Ovary (tissue), 9 donors: Measurements from ENCODE around the gene DUSP9. TPM values are rescaled to one million over a fixed set of nuclear protein-coding genes. Genes with fewer than 3 reads are reported as not detected.

ENCODE experiments used
- DNase-seq, 5 donors: peaks; one replicate each; pipeline ENCODE4 v3.0.0-alpha.2; 2019 to 2020
- H3K27ac ChIP-seq, 2 donors: fragments of 200-600 bp; one replicate each; pipeline versions ENCODE4 v1.5.1 to v1.8.0; 2019 to 2022
- H3K27me3 ChIP-seq: fragments of 200-600 bp; one replicate; pipeline ENCODE4 v1.8.0; 2022
- H3K36me3 ChIP-seq: fragments of 200-600 bp; sonication (generic); one replicate; pipeline ENCODE4 v1.5.1; 2019
- H3K4me1 ChIP-seq: one replicate; pipeline ENCODE4 v1.8.1; 2013; ENCODE audit warnings: mild to moderate bottlenecking, moderate library complexity; ENCODE audit not compliant: insufficient read depth
- H3K4me3 ChIP-seq: fragments of 200-600 bp; sonication (generic); one replicate; pipeline ENCODE4 v1.5.1; 2017
- H3K9me3 ChIP-seq, 2 donors: fragments of 200-600 bp in 1 of 2; sonication (generic) in 1 of 2; one replicate each; pipeline versions ENCODE4 v1.5.1 to v1.8.1; 2013 to 2019; ENCODE audit warnings: mild to moderate bottlenecking in 1 of 2, moderate library complexity in 1 of 2
- CTCF ChIP-seq, 3 donors: fragments of 450-650 bp in 2 of 3; fragments of 200-600 bp in 1 of 3; IDR thresholded peaks; one replicate each; pipeline versions ENCODE4 v1.5.1 to v1.8.0; 2016 to 2022; ENCODE audit warnings: antibody characterized with exemption in 3 of 3, mild to moderate bottlenecking in 1 of 3
- EP300 ChIP-seq: sonication (generic); formaldehyde crosslinking; IDR thresholded peaks from one replicate; pipeline ENCODE4 v1.6.1; 2017; ENCODE audit warnings: antibody characterized with exemption
- POLR2A ChIP-seq: fragments of 450-650 bp; IDR thresholded peaks from one replicate; pipeline ENCODE4 v1.6.1; 2017; ENCODE audit warnings: antibody characterized with exemption, mild to moderate bottlenecking, moderate library complexity
- WGBS, 3 donors: extraction: QIAGEN DNeasy Blood & Tissue Kit in 1 of 3; methylation state at CpG; one replicate each; pipeline versions ENCODE4 v1.1.5 to v1.1.7; 2013 to 2017; 5-methylcytosine and 5-hydroxymethylcytosine counted together
- intact Hi-C, 4 donors: fragments of 100-400 bp; cut with DNase I; formaldehyde crosslinking; loops; one replicate each; pipeline versions ENCODE4 v1.11.0 to v1.15.1; 2022 to 2023
- polyA plus RNA-seq, 2 donors: library from polyadenylated mRNA; stranded (reverse); fragments of 200-250 nt in 1 of 2; fragments of 350-450 nt in 1 of 2; fragmentation: Illumina TruSeq in 1 of 2; extraction: RNeasy Lipid Tissue Mini Kit (QIAGEN cat#74804) in 1 of 2; gene quantifications; one replicate each; pipeline ENCODE4 v1.2.3, GENCODE V29; 2013 to 2014
- total RNA-seq, 7 donors: library from RNA; depleted of rRNA in 2 of 7; stranded (reverse); fragments of >200 nt in 2 of 7; fragmentation: NEBNext Ultra II Directional in 3 of 7; extraction: Animal tissue kit (Norgen Biotek cat#: 25700) in 3 of 7; gene quantifications; one replicate each; pipeline versions ENCODE4 v1.1.0 to v1.2.4, GENCODE V29; 2016 to 2023
- donor health status: DM: no; HTN: no; CAD: no; lungs with moderate emphysema.
- donor health status: DM: no; HTN: no; CAD: no.
- donor health status: Bipolar disorder and iron deficiency.
- donor health status: DM: yes; HTN: yes; CAD: no.
- donor health status: DM: no; HTN: no; CAD: no.
- donor health status: DM: yes; HTN: yes; CAD: no.

DUSP9 gene
- total and polyA plus RNA-seq, 9 donors: 0.12 to 3.7 (median 0.65) TPM; not detected in 1

DNA sequence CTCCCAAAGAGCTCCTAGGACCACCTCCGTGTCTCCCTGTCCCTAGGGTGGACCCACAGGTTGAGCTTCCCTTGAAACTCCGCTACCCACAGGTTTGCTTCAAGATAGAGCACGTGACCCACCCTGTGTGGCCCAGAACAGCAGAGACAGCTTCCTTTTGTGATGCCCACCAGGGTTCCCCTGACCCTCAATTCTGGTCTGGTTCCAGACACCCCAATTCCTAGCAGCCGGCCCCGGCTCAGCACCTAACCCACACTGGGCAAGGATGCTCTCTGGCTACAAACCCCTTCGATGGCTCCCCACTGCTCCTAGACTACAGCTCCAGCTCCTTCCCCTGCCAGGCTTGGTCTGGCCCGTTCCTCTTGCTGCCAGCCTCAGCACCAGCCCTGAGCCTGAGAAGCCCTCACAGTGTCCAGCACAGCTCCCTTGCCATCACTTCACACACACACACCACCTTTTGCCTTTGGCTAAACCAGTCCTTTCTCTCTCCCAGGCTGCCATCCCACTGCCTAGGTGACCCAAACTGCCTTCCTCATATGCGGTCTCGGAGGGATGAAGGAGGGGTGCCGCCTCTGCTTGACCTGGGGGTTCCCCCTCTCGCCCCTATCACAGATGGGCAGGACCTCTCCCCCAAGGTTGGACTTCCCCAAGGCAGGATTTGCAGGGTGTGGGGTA is 20.4 kb downstream of the DUSP9 start:
- TF ChIP-seq CTCF (IDR thresholded peaks at IDR 0.05) (no peak), POLR2A (no peak), EP300 (no peak)
- Histone ChIP-seq H3K4me1 (no peaks in the 10 kb centered on the region), H3K4me3 (no peak overlapping the region), H3K27ac (no peak overlapping the region), H3K27me3 (no peaks in the 10 kb centered on the region), H3K9me3 (no peaks in the 10 kb centered on the region), H3K36me3 (no peaks in the 10 kb centered on the region)
- DNase-seq: no peak
- WGBS, 3 donors: 61 to 65% (median 64%) methylated on average over 11 of the region's 11 CpGs
- intact Hi-C loops: loop anchor here (5.0 to 10.0 kb wide), 5 partner anchors 55 to 123 kb away; no protein-coding TSS in a partner anchor

DNA sequence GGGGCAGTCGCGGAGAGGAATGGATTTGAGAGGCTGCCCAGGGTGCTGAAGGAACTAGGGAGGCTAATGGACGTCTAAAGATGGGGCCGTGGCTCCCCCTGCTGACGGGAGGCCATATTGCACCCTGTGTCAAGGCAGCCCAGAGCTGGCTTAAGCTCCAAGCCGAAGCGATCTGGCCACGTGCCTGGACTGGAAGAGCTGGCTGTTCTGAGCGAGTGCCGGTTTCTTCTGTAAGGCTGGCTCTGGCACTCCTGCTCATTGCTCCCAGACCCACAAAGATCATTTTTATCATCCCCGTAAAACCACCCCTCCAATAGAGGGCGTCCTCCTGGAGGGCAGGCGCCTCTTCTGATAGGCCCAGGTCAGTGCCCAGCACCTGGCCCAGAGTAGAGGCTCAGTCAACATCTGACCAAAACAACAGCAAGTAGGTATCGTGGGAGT is 21.0 kb downstream of the DUSP9 start:
- no peaks in the 10 kb centered on the region for H3K27me3 ChIP-seq
- no peak overlapping the region for H3K4me3 ChIP-seq
- no peaks in the 10 kb centered on the region for H3K4me1 ChIP-seq
- H3K36me3 ChIP-seq: no peaks in the 10 kb centered on the region
- H3K27ac ChIP-seq: no peak overlapping the region
- H3K9me3 ChIP-seq: no peaks in the 10 kb centered on the region
- intact Hi-C loops: loop anchor here (5.0 to 10.0 kb wide), 5 partner anchors 56 to 123 kb away; no protein-coding TSS in a partner anchor
- TF ChIP-seq CTCF (IDR thresholded peaks at IDR 0.05) (peak; percentile 53 to 79 (median 67)), EP300 (no peak), POLR2A (no peak)
- peak; percentile 87 to 95 (median 91) for DNase-seq
- 29 to 36% (median 33%) methylated on average over 14 of the region's 14 CpGs for WGBS, 3 donors

- H3K27me3 ChIP-seq: no peaks in the 10 kb centered on the region
- intact Hi-C loops: loop anchor here (5.0 to 10.0 kb wide), 5 partner anchors 56 to 124 kb away; no protein-coding TSS in a partner anchor
- TF ChIP-seq CTCF (IDR thresholded peaks at IDR 0.05): no peak
- no peak for TF ChIP-seq EP300
- no peak for TF ChIP-seq POLR2A
- H3K36me3 ChIP-seq: no peaks in the 10 kb centered on the region
- H3K9me3 ChIP-seq: no peaks in the 10 kb centered on the region
- no peak for DNase-seq
- WGBS, 3 donors: 82 to 86% (median 85%) methylated on average over 10 to 11 of the region's 11 CpGs
- H3K27ac ChIP-seq: no peak overlapping the region
- H3K4me1 ChIP-seq: no peaks in the 10 kb centered on the region
- no peak overlapping the region for H3K4me3 ChIP-seq
Observed at GRCh38 chrX:153668423-153669173, 21.6 kb downstream of the DUSP9 start.

DNA sequence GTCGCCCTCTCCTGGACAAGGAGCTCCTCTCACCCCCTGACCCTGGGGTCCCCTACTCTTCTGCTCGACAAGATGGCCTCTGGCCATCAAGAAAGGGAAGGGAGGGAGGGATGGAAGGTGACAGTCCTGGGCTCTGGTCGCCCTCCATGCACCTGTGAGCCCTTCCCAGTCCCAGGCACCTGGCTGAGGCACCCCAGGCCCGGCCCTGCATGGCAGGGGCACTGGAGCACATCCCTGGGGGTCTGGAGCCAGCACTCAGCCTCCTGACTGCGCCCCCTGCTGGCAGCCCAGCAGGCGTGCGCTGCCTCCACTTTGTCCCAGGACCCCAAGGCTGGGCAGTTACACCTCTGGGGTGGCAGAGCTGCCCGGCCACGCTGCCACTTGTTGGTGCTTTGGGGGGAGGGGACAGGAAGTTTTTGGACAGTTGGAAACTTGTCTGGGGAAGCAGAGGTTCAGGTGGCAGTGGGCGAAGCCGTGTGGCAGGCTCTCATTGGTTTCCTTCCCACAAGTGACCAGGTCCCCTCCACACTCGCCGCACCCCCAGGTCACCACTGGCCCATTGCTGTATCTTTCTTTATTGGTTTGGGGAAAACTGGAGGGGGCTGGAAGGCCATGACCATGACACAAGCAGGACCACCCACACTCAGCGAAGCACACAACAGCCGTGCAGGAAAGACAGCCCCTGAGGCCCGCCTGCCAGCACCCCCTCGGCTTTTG is 22.3 kb downstream of the DUSP9 start:
- WGBS, 3 donors: 58 to 72% (median 59%) methylated on average over 17 of the region's 17 CpGs
- Histone ChIP-seq H3K36me3 (no peaks in the 10 kb centered on the region), H3K4me3 (no peak overlapping the region), H3K4me1 (no peaks in the 10 kb centered on the region), H3K9me3 (no peaks in the 10 kb centered on the region), H3K27ac (no peak overlapping the region), H3K27me3 (no peaks in the 10 kb centered on the region)
- peak in 4 of 5 donors; percentile 9 to 48 (median 36) for DNase-seq
- intact Hi-C loops: loop anchor here (5.0 to 10.0 kb wide), 5 partner anchors 57 to 125 kb away; no protein-coding TSS in a partner anchor
- peak; percentile 21 to 44 (median 22) for TF ChIP-seq CTCF (IDR thresholded peaks at IDR 0.05)
- TF ChIP-seq EP300: no peak
